Duodenal mucosa (tissue), 2 donors: ENCODE measurements around the gene ASIC3.

Experiments used
- H3K27ac ChIP-seq: one replicate; pipeline ENCODE4 v1.7.0; 2013; ENCODE audit warnings: low read depth, low read length
- H3K27me3 ChIP-seq, 2 donors: one replicate each; pipeline ENCODE4 v1.7.0; 2013; ENCODE audit warnings: low read length in 2 of 2, control low read depth in 1 of 2; ENCODE audit not compliant: insufficient read depth in 2 of 2, control insufficient read depth in 1 of 2
- H3K36me3 ChIP-seq, 2 donors: one replicate each; pipeline ENCODE4 v1.7.0; 2013; ENCODE audit warnings: low read length in 2 of 2, control low read depth in 1 of 2; ENCODE audit not compliant: insufficient read depth in 2 of 2, control insufficient read depth in 1 of 2
- H3K4me1 ChIP-seq, 2 donors: one replicate each; pipeline ENCODE4 v1.7.0; 2013; ENCODE audit warnings: low read length in 2 of 2, control low read depth in 1 of 2; ENCODE audit not compliant: insufficient read depth in 2 of 2, control insufficient read depth in 1 of 2
- H3K4me3 ChIP-seq, 2 donors: one replicate each; pipeline ENCODE4 v1.7.0; 2013; ENCODE audit warnings: low read length in 2 of 2, low read depth in 1 of 2
- H3K9ac ChIP-seq, 2 donors: one replicate each; pipeline ENCODE4 v1.7.0; 2013; ENCODE audit warnings: low read length in 2 of 2, low read depth in 1 of 2
- H3K9me3 ChIP-seq, 2 donors: one replicate each; pipeline ENCODE4 v1.7.0; 2013; ENCODE audit warnings: low read length in 2 of 2, control low read depth in 1 of 2; ENCODE audit not compliant: control insufficient read depth in 1 of 2

ASIC3 gene

GRCh38 chr7:151085691-151086620 is 37.6 kb downstream of the ASIC3 start, which contains the start of gene AGAP3:
AGAP3 (plus strand) TSS chr7:151086475; CDS start chr7:151086742, 267 bp downstream.
- Histone ChIP-seq H3K4me1 (peaks cover 29 to 57% of the 10 kb centered on the region in 2 donors), H3K9ac (peak within 1 kb of the TSS; percentile 74 to 93), H3K9me3 (no peaks in the 10 kb centered on the region), H3K36me3 (no peaks in the 10 kb centered on the region), H3K4me3 (peak within 1 kb of the TSS; percentile 76 to 90), H3K27me3 (no peaks in the 10 kb centered on the region), H3K27ac (peak within 1 kb of the TSS; percentile 84)

DNA sequence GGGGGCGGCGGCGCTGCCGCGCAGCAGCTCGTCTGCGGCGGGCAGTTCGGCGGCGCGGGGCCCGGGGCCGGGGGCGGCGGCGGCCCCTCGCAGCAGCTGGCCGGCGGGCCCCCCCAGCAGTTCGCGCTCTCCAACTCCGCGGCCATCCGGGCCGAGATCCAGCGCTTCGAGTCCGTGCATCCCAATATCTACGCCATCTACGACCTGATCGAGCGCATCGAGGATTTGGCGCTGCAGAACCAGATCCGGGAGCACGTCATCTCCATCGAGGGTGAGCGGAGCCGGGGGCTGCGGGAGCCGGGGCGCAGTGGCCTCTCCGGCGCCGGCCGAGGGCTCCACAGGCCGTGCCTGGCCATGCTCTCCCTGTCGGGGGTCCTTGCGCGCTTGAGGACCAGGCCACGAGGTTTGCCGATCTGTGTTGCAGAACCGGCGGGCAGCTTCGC is 38.5 kb downstream of the ASIC3 start:
- Histone ChIP-seq H3K9me3 (no peaks in the 10 kb centered on the region), H3K4me3 (peak overlapping the region; percentile 76 to 90), H3K36me3 (no peaks in the 10 kb centered on the region), H3K4me1 (peaks cover 33 to 60% of the 10 kb centered on the region in 2 donors), H3K27ac (peak overlapping the region; percentile 70), H3K27me3 (no peaks in the 10 kb centered on the region), H3K9ac (peak overlapping the region; percentile 74 to 93)

GRCh38 chr7:151087245-151088018 is 39.1 kb downstream of the ASIC3 start:
- peak overlapping the region; percentile 76 to 90 for H3K4me3 ChIP-seq
- no peaks in the 10 kb centered on the region for H3K9me3 ChIP-seq
- peaks cover 0 to 5% of the 10 kb centered on the region in 2 donors for H3K36me3 ChIP-seq
- peaks cover 27 to 60% of the 10 kb centered on the region in 2 donors for H3K4me1 ChIP-seq
- peak overlapping the region; percentile 70 for H3K27ac ChIP-seq
- no peaks in the 10 kb centered on the region for H3K27me3 ChIP-seq
- peak overlapping the region; percentile 74 to 93 for H3K9ac ChIP-seq

DNA sequence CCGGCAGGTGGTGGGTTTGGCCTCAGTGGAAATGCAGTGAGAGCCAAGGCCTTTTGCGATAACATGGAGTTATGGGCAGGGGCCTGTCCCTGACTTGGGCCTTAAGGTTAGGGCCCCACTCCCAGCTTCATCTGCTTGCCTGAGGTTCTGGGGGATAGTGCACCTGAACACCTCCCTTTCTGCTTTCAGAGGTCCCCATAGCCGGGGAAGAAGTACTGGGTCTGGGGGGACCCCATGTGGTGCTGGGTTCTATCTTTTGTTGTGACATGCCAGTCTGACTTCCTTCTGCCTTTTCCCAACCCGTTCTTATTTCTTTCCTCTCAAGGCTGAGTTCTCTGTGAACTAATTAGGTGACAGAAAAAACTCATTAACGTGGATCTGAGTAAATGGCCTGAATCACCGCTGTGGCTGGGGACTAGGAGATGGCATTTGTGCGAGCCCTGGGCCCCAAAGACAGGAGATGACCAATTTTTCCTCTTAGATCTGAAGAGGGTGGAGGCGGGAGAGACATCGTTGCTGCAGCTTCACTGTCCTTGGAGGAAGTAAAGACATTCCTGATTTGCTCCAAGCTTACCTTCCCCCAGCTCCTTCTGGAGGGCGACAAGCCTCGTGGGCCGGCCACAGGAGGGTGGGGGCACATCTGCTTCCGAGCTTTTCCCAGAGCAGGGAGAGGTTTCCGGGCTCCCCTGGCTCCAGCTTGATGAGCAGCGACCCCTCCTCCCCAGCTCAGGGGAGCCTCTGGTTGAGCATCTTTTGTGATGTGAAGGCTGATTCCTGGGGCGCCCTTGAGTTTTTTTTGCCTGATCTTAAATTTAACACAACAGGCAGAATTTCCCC is 39.9 kb downstream of the ASIC3 start:
- Histone ChIP-seq H3K27ac (peak overlapping the region; percentile 70), H3K4me3 (peak overlapping the region; percentile 76 to 90), H3K4me1 (peaks cover 23 to 59% of the 10 kb centered on the region in 2 donors), H3K36me3 (peaks cover 0 to 5% of the 10 kb centered on the region in 2 donors), H3K27me3 (no peaks in the 10 kb centered on the region), H3K9me3 (no peaks in the 10 kb centered on the region), H3K9ac (peak overlapping the region; percentile 74 to 93)

DNA sequence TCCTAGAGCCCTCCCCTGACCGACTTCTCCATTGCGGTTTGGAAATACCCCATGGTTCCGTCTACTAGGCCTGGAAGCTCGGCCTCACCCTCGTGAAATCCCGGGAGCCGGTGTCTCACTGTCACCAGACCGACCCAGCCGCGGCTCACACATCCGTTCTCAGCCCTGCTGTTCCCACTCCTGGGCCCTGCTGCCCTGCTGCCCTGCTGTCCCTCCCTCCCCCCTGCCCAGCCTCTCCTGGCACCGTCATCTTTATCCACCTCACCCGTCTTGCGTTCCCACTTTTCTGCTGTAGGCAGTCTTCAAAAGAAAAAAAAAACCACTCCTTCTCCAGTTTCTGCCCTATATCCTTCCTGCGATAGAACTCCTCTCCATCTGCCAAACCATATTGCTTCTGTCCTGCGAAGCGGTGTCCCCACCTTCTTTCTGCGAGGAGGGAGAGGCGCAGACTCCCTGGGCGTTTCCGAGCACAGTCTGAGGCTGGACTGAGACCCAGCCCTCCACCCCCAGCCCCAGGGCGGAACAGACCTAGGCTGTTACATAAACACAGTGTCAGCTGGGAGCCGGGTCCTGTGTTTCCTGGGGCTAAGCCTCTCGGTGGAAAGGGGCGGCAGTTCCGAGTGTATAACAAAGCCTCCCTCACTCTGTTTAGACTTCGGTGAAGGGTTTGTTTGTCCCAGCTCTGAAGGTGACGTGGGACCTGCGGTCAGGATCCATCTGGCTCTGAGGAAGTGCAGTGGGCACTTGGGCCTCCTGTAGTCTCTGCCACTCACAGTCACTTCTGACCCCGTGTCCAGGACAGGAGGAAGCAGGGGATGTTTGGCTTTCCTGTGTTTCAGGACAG is 40.7 kb downstream of the ASIC3 start:
- Histone ChIP-seq H3K36me3 (peaks cover 0 to 8% of the 10 kb centered on the region in 2 donors), H3K27me3 (no peaks in the 10 kb centered on the region), H3K27ac (peak overlapping the region; percentile 26), H3K9me3 (no peaks in the 10 kb centered on the region), H3K4me1 (peaks cover 18 to 54% of the 10 kb centered on the region in 2 donors), H3K9ac (peak overlapping the region; percentile 12 to 42), H3K4me3 (peak overlapping the region; percentile 32 to 90)

DNA sequence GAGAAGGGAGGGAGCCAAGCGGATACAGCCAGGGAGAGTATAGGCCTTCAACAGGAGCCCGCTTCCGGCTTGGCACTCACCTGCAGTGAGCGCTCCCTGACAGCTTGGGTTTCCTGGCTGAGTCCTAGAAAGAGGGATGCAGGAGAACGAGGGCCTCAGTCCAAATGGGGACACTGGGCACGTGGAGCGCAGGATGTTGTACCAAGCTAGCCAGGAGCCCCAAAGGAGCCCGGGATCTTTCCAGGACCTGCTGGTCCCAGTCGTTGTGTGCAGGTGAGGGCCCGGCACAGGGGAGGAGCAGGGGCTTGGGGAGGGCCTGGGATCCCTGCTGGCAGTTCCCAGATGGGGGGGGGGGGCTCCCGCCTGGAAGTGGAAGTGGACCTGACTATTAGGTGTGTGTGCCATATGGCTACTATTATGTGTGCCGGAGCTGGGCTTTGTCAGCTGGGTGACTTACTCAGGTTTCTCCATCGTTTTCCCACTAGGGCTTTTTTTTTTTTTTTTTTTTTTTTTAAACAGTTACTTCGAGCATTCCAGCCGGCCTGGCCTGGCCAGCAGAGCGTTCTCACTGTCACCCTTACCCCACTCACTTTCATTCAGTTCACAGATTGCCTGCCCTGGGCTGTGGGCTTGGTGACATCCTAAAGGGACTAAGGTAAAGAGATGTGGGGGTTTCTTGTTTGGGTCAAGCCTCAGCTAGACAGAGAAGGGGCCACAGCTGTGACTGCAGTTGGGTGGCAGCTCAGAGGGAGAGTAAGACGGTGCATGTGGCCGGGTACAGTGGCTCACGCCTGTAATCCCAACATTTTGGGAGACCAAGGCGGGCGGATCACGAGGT is 41.8 kb downstream of the ASIC3 start:
- Histone ChIP-seq H3K4me3 (peak overlapping the region in 1 of 2 donors; percentile 7), H3K4me1 (peaks cover 17 to 54% of the 10 kb centered on the region in 2 donors), H3K9ac (peak overlapping the region; percentile 42 to 44)

DNA sequence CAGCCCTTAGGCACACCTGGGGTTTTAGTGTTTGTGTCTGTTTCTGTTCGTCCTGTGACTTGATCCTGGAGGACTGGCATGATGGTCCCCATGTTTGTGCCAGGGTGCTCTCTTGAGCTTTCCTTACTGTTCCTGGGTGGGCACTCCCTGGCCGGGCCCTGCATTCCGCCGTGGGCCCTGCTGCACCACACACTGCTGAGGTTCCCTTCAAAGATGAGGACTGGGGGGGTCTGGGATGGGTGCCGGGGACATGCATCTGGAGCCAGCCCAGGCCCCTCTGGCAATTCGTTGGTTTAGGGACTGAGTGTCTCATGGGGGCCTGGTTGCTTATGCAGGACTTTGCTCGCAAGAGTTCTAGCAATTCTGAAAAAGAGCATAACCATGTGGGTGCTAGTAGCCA is 42.7 kb downstream of the ASIC3 start:
- H3K27ac ChIP-seq, result no peak overlapping the region

More for the DNA sequence above, 41.8 kb downstream of the ASIC3 start:
- H3K27me3 ChIP-seq, result no peaks in the 10 kb centered on the region
- peaks cover 0 to 8% of the 10 kb centered on the region in 2 donors for H3K36me3 ChIP-seq
- H3K27ac ChIP-seq, result peak overlapping the region; percentile 26
- H3K9me3 ChIP-seq, result no peaks in the 10 kb centered on the region

DNA sequence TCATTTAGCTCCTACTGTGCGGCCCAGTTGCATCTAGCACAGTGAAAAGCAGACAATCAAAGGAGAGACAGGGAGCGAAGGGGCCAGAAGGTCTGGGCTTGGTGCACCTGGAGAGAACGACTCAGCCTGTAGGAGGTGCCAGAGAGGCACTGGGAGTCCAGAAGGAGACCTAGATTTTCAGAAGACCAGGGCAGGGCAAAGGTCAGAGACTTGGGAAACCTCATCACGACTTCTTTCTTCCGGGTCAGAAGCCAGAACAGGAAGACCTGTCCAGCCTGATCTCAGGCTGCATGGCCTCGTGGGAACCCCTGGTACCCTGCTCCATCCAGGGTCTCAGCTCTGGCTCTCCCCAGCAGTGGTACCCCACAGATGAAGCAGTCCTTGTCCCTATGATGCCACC is 43.1 kb downstream of the ASIC3 start:
- Histone ChIP-seq H3K9me3 (no peaks in the 10 kb centered on the region), H3K27ac (no peak overlapping the region), H3K4me1 (peaks cover 17 to 46% of the 10 kb centered on the region in 2 donors), H3K4me3 (no peak overlapping the region), H3K36me3 (peaks cover 0 to 8% of the 10 kb centered on the region in 2 donors), H3K9ac (peak overlapping the region in 1 of 2 donors; percentile 32), H3K27me3 (no peaks in the 10 kb centered on the region)

More for the DNA sequence above, 42.7 kb downstream of the ASIC3 start:
- Histone ChIP-seq H3K27me3 (no peaks in the 10 kb centered on the region), H3K4me3 (no peak overlapping the region), H3K4me1 (peaks cover 17 to 46% of the 10 kb centered on the region in 2 donors), H3K9ac (peak overlapping the region in 1 of 2 donors; percentile 32), H3K36me3 (peaks cover 0 to 8% of the 10 kb centered on the region in 2 donors), H3K9me3 (no peaks in the 10 kb centered on the region)
